Kidney capillary endothelial cell (primary cell): ENCODE results near the gene RNASE1.

Experiments
- DNase-seq: peaks from one replicate; pipeline ENCODE4 v3.0.0-alpha.2; 2018; ENCODE audit warnings: low spot score

RNASE1 gene

GRCh38 chr14:20807304-20808161 lies 4.9 kb upstream of the RNASE1 start:
- DNase-seq = no peak

DNA sequence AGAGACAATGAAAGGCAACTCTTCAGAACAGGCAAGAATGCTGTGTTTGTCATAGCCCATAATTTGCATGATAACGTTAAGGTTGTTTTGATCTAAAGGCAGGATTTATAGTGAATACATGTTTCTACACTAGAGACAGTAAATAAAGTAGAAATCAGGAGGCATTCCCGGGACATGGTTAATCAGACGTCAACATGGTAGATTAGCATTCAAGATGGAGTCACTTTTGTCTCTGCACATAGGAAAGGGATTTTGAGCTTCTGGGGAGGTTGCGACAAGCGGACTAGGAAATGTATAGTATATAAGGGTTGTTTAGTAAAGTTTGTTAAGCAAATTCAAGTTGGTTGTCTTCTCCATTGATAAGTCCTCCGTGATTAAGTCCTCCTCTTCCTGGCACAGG lies 2.8 kb upstream of the RNASE1 start:
- DNase-seq = no peak

- no peak for DNase-seq
These were observed 579 bp upstream of the RNASE1 start for GRCh38 chr14:20803223-20803622.

DNA sequence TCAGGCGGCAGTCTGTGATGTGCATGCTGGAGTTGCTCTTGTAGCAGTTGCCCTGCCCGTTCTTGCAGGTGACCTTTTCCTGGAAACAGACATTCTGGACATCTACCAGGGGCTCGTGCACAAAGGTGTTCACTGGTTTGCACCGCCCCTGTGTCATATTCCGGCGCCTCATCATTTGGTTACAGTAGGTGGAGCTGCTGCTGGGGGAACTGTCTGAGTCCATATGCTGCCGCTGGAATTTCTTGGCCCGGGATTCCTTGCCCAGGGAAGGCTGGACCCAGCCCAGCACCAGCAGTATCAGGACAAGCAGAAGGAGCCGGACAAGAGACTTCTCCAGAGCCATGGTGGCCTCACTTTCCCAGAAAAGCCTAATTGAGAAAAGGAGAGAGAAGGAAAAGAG lies 918 bp downstream of the RNASE1 start:
- DNase-seq = no peak

DNA sequence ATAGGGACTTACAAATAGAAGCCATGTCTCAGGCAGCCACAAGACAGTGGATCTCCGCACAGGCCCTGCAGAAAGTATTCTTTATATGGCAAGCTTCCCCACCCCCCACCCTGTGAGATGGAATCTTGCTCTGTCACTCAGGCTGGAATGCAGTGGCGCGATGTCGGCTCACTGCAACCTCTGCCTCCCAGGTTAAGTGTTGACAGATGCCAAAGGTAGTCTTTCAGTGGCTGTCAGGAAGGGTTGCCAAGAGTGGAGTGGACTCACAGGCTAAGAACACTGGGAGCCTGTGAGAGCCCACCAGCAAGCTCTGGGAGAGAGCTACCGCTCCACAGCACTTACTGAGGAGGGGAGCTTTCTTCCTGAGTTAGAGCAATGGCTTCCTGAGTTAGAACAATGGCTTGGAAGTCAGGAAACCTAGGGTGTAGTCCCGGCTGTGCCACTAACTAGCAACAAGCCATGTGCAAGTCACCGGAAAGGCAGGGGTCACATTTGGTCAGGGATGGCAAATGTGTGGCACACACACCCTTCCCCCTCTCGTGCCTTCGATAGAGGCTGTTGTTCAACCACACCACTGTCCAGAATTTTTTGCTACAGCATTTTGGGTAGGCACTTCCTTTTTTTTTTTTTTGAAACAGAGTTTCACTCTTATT lies 2.6 kb downstream of the RNASE1 start:
- DNase-seq = peak; percentile 84

- no peak for DNase-seq
These were observed 3.2 kb downstream of the RNASE1 start for GRCh38 chr14:20799456-20799891.

GRCh38 chr14:20798932-20799331 lies 3.7 kb downstream of the RNASE1 start:
- no peak for DNase-seq

DNA sequence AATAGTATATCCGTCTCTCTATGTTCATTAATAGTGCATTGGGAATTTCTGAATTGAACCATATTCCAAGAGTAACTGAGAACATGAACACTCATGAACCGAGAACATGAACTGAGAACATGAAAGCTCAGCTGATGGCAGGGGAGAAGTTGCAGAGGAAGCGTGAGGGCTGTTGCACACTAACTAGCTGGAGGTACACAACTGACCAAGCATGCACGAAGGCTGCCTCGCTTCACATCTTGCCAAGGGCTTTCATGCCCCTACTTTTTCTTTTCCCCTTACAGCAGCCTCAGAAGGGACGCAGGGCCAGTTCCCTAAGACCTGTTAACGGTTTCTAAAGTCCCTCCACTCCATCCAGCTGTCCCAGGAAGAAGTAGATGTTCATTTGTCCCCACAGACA lies 4.3 kb downstream of the RNASE1 start:
- DNase-seq = no peak

DNA sequence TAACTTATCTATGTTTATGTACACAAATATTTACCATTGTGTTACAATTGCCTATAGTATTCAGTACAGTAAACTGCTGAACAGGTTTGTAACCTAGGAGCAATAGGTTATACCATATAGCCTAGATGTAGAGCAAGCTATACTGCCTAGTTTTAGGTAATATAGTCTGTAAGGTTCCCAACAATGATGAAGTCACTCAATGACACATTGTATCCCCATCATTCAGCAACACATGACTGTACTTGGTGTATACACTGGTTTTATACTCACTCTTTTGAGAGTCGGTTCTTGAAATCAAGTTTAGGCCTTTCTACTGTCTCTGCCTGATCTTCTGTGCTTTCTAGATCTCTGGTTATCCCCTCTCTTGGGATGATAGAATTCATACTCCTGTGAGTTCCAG lies 5.5 kb downstream of the RNASE1 start:
- no peak for DNase-seq

DNA sequence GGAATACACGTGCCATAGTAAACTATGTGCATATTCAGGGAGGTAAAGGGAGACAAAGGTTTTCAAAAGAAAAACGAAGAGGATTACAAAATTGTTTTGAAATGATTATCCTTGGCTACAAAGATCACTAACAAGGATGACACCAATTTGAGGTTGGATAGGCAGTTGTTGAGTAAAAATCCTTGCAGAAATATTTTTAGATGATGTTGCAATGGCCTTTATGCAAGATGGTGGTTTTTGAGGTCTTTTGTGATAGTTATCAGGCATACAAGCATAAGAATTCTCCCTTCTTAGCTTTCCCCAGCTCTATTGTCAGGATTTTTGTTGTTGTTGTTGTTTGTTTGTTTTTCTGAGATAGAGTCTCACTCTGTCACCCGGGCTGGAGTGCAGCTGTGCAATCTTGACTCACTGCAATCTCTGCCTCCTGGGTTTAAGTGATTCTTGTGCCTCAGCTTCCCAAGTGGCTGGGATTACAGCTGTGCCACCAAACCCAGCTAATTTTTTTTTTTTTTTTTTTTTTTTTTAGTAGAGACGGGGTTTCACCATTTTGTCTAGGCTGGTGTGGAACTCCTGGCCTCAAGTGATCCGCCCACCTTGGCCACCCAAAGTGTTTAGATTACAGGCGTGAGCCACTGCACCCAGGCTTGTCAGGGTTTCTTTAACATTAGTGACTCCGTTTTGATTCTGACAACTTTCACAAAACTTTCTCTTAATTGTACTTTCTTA lies 7.8 kb downstream of the RNASE1 start:
- DNase-seq = no peak

DNA sequence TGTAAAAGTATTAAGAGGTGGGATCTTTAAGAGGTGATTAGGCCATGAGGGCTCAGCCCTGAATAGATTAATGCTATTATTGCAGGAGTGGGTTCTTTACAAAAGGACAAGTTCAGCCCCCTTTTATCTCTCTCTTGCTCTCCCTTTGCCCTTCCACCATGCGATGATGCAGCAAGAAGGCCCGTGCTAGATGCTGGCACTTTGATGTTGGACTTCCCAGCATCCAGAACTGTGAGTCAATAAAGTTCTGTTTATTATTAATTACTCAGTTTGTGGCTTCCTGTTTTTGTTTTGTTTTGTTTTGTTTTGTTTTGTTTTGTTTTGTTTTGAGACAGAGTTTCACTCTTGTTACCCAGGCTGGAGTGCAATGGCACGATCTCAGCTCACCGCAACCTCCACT lies 10.1 kb downstream of the RNASE1 start:
- no peak for DNase-seq

DNA sequence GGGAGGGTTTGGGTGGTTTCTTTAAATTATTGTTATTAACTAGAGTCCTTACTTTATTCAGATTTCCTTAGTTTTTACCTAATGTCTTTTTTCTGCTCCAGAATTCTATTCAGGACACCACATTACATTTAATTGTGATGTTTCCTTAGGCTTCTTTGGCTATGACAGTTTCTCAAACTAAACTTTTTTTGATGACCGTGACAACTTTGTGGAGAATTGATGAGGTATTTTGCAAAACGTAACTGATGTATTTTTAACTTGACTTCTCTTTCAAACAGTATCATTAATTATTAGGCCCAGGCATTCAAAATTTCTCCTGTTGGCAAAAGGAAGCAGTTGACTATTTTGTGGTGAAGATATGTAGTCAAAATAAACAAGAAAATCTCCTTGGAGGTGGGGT lies 11.0 kb downstream of the RNASE1 start:
- DNase-seq = no peak

- no peak for DNase-seq
These were observed 11.5 kb downstream of the RNASE1 start for GRCh38 chr14:20791187-20791586.

DNA sequence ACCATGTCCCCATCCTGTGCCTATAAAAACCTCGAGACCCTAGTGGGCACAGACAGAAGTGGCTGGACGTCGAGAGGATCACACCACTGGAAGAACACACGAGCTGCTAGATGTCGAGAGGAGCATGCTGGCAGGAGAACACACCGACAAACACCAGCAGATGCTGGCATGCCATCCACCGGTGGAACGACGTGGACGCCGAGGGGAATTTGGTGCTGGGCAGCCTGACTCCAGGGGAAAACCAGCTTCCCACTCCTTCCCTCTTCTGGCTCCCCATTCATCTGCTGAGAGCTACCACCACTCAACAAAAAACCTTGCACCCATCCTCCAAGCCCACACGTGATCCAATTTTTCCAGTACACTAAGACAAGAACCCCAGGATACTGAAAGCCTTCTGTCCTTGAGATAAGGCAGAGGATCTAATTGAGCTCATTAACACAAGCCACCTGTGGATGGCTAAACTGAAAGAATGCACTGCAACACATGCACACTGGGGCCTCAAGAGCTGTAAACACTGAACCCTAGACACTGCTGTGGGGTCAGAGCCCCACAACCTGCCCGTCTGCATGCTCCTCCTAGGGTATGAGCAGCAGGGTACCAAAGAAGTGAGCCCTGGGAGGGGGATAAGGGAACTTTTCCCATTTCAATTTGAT lies 12.1 kb downstream of the RNASE1 start:
- no peak for DNase-seq

- no peak for DNase-seq
These were observed 13.3 kb downstream of the RNASE1 start for GRCh38 chr14:20789230-20789813.

- DNase-seq = no peak
These were observed 15.6 kb downstream of the RNASE1 start for GRCh38 chr14:20787025-20787424.

GRCh38 chr14:20782280-20782890 lies 20.3 kb downstream of the RNASE1 start:
- no peak for DNase-seq

DNA sequence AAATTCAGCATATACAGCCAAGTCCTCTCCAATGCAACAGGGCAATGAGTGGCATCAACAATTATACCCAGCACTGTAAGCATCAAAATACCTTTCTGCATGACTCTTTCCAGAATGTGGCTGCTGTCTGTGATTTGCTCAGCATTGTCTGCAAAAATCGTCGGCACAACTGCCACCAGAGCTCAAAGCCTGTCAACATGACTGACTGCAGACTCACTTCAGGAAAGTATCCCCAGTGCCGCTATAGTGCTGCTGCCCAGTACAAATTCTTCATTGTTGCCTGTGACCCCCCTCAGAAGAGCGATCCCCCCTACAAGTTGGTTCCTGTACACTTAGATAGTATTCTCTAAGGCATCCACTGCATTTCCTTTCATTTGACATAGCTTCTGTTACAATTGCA lies 20.8 kb downstream of the RNASE1 start:
- no peak for DNase-seq

DNA sequence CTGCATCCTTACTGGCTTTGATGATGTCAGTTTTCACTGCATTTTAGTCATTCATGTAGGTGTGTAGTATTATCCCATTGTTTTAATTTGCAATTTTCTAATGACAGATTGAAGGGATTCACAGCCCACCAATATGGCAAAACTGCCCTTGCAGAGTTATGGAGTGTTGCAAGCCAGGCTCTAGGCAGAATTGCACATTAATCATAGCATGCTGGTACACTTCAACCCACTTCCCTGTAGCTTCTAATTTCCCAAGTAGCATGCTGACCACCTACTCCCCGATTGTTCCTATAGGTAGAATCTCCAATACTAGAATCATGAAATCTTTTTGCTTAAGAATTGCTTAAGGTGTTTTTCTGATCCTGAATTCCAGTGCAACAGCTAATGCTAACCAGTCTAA lies 26.7 kb downstream of the RNASE1 start:
- no peak for DNase-seq

GRCh38 chr14:20775043-20775442 lies 27.6 kb downstream of the RNASE1 start:
- no peak for DNase-seq

DNA sequence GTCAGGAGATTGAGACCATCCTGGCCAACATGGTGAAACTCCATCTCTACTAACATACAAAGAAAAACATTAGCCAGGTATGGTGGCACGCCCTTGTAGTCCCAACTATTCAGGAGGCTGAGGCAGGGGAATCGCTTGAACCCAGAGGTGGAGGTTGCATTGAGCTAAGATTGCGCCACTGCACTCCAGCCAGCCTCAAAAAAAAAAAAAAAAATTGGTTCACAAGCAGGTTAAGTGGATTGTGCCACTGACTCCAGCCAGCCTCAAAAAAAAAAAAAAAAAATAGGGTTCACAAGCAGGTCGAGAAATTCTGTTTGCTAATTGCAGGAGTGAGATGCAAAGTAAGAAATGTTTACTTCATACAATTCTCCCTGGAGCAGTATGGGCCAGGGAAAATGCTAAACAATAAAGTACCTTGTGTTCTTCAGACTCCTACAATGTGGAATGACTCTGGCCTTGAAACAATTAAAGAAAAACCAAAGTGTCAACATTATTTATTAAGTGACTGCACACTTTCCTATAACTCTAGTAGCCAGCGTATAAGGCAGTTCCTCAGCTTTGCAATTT lies 28.3 kb downstream of the RNASE1 start:
- DNase-seq = no peak
